Esophagus (tissue), 2 donors: ENCODE data around the gene LUC7L. TPM values are rescaled to one million over a fixed set of nuclear protein-coding genes. Genes with fewer than 3 reads are reported as not detected.
"Not testable (repeated sequence)": the region's sequence is repeated elsewhere in the genome, so short reads cannot be mapped to it uniquely, and the experiment has no call there.

ENCODE experiments used
- H3K27ac ChIP-seq, 2 donors: one replicate each; pipeline ENCODE4 v1.5.1; 2013; ENCODE audit warnings: low read depth in 2 of 2, mild to moderate bottlenecking in 2 of 2, inconsistent platforms in 1 of 2, low read length in 1 of 2, moderate library complexity in 1 of 2
- H3K27me3 ChIP-seq, 2 donors: one replicate each; pipeline ENCODE4 v1.6.1; 2013; ENCODE audit warnings: low read length in 2 of 2, control low read depth in 1 of 2, mild to moderate bottlenecking in 1 of 2; ENCODE audit not compliant: insufficient read depth in 2 of 2, control insufficient read depth in 1 of 2
- H3K36me3 ChIP-seq, 2 donors: one replicate each; pipeline ENCODE4 v1.6.1; 2013; ENCODE audit warnings: low read length in 1 of 2; ENCODE audit not compliant: control insufficient read depth in 2 of 2, insufficient read depth in 2 of 2
- H3K4me1 ChIP-seq, 2 donors: one replicate each; pipeline ENCODE4 v1.6.1; 2013; ENCODE audit warnings: low read length in 1 of 2; ENCODE audit not compliant: control insufficient read depth in 2 of 2, insufficient read depth in 2 of 2
- H3K4me3 ChIP-seq, 2 donors: one replicate each; pipeline ENCODE4 v1.5.1; 2013; ENCODE audit warnings: low read length in 2 of 2, mild to moderate bottlenecking in 2 of 2, low read depth in 1 of 2, moderate library complexity in 1 of 2
- H3K9me3 ChIP-seq, 2 donors: one replicate each; pipeline ENCODE4 v1.6.1; 2013; ENCODE audit warnings: mild to moderate bottlenecking in 2 of 2, low read depth in 1 of 2, low read length in 1 of 2, moderate library complexity in 1 of 2; ENCODE audit not compliant: control insufficient read depth in 2 of 2, insufficient read depth in 1 of 2
- WGBS, 2 donors: extraction: QIAGEN DNeasy Blood & Tissue Kit; methylation state at CpG; one replicate each; pipeline ENCODE4 v1.1.7; 2013; 5-methylcytosine and 5-hydroxymethylcytosine counted together
- polyA plus RNA-seq, 2 donors: library from polyadenylated mRNA; stranded (reverse); fragments of 200-250 nt; gene quantifications; one replicate each; pipeline ENCODE4 v1.2.3, GENCODE V29; 2013
- donor health status: healthy with polysubstance abuse.
- donor health status: Bipolar disorder and iron deficiency.

Gene LUC7L
- polyA plus RNA-seq, 2 donors, result 37.0 to 102 TPM

- H3K4me3 ChIP-seq, H3K27ac ChIP-seq, H3K27me3 ChIP-seq, H3K4me1 ChIP-seq, H3K9me3 ChIP-seq: not testable (repeated sequence)
- 96 to 97% methylated on average over 9 of the region's 9 CpGs for WGBS, 2 donors
- H3K36me3 ChIP-seq, result peaks cover 2 to 16% of the 10 kb centered on the region in 2 donors
Observed at GRCh38 chr16:204046-204445, 25.2 kb downstream of the LUC7L start.

DNA sequence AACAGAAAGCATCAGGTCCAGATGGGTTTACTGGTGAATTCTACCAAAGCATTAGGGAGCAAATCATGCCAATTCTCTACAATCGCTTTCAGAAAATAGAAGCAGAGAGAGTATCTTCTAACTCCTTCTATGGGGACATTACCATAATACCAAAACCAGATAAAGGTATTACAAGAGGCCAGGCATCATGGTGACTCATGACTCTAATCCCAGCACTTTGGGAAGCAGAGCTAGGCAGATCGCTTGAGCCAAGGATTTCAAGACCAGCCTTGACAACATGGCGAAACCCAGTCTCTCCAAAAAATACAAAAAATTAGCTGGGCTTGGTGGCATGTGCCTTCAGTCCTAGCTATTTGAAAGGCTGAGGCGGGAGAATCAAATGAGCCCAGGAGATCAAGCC lies 26.0 kb downstream of the LUC7L start:
- no peak overlapping the region for H3K4me3 ChIP-seq
- H3K9me3 ChIP-seq, result no peaks in the 10 kb centered on the region
- no peaks in the 10 kb centered on the region for H3K4me1 ChIP-seq
- no peaks in the 10 kb centered on the region for H3K27me3 ChIP-seq
- H3K36me3 ChIP-seq, result peaks cover 2 to 22% of the 10 kb centered on the region in 2 donors
- no peak overlapping the region for H3K27ac ChIP-seq
- WGBS, 2 donors, result 92 to 94% methylated on average over 4 of the region's 4 CpGs

GRCh38 chr16:200388-200787 lies 28.9 kb downstream of the LUC7L start:
- no peaks in the 10 kb centered on the region for H3K27me3 ChIP-seq
- no peak overlapping the region for H3K4me3 ChIP-seq
- H3K4me1 ChIP-seq, result no peaks in the 10 kb centered on the region
- no peaks in the 10 kb centered on the region for H3K9me3 ChIP-seq
- WGBS, 2 donors, result 93 to 96% methylated on average over 5 of the region's 5 CpGs
- H3K27ac ChIP-seq, result no peak overlapping the region
- H3K36me3 ChIP-seq, result peaks cover 3 to 25% of the 10 kb centered on the region in 2 donors

- Histone ChIP-seq H3K27ac (no peak overlapping the region), H3K9me3 (no peaks in the 10 kb centered on the region), H3K4me3 (no peak overlapping the region), H3K4me1 (no peaks in the 10 kb centered on the region), H3K27me3 (no peaks in the 10 kb centered on the region), H3K36me3 (peaks cover 14 to 49% of the 10 kb centered on the region in 2 donors)
- WGBS, 2 donors, result 93 to 98% methylated on average over 6 of the region's 6 CpGs
Observed at GRCh38 chr16:194516-194915, 34.7 kb downstream of the LUC7L start.

DNA sequence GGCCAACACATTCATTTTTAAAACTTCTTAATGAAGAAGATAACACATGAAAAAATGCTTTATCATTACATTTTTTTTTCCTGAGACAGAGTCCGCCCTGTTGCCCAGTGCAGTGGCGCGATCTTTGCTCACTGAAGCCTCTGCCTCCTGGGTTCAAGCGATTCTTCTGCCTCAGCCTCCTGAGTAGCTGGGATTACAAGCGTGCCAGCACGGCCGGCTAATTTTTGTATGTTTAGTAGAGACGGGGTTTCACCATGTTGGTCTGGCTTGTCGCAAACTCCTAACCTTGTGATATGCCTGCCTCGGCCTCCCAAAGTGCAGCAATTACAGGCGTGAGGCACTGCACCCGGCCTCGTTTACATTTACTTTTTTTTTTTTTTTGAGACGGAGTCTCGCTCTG lies 35.8 kb downstream of the LUC7L start:
- Histone ChIP-seq H3K4me1 (no peaks in the 10 kb centered on the region), H3K36me3 (peaks cover 17 to 48% of the 10 kb centered on the region in 2 donors), H3K4me3 (no peak overlapping the region), H3K9me3 (no peaks in the 10 kb centered on the region), H3K27ac (no peak overlapping the region), H3K27me3 (no peaks in the 10 kb centered on the region)
- WGBS, 2 donors, result 93 to 94% methylated on average over 14 to 15 of the region's 15 CpGs

DNA sequence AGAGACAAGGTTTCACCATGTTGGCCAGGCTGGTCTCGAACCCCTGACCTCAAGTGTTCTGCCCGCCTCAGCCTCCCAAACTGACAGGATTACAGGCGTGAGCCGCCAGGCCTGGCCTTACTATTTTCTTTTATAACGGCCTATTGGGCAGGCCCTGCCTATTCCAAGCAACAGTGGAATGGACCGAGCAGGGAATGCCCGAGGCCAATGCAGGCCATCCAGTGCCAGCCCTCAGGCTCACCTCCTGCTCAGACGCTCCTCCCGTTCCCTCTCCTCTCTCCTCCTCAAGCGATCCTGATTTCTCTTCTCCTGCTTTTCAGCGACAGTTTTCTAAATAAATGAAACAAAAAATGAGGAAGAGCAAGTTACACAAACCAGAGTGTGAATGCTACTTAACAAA lies 36.6 kb downstream of the LUC7L start:
- WGBS, 2 donors, result 90 to 94% methylated on average over 11 of the region's 11 CpGs
- peaks cover 17 to 47% of the 10 kb centered on the region in 2 donors for H3K36me3 ChIP-seq

GRCh38 chr16:191831-192230 lies 37.4 kb downstream of the LUC7L start:
- peaks cover 17 to 47% of the 10 kb centered on the region in 2 donors for H3K36me3 ChIP-seq
- H3K4me3 ChIP-seq, result no peak overlapping the region
- H3K27me3 ChIP-seq, result no peaks in the 10 kb centered on the region
- no peaks in the 10 kb centered on the region for H3K9me3 ChIP-seq
- no peaks in the 10 kb centered on the region for H3K4me1 ChIP-seq
- H3K27ac ChIP-seq, result no peak overlapping the region
- WGBS, 2 donors, result 85 to 93% methylated on average over 4 of the region's 4 CpGs

More for the DNA sequence above, 36.6 kb downstream of the LUC7L start:
- H3K9me3 ChIP-seq, result no peaks in the 10 kb centered on the region
- no peak overlapping the region for H3K4me3 ChIP-seq
- no peaks in the 10 kb centered on the region for H3K27me3 ChIP-seq
- no peaks in the 10 kb centered on the region for H3K4me1 ChIP-seq
- H3K27ac ChIP-seq, result no peak overlapping the region

DNA sequence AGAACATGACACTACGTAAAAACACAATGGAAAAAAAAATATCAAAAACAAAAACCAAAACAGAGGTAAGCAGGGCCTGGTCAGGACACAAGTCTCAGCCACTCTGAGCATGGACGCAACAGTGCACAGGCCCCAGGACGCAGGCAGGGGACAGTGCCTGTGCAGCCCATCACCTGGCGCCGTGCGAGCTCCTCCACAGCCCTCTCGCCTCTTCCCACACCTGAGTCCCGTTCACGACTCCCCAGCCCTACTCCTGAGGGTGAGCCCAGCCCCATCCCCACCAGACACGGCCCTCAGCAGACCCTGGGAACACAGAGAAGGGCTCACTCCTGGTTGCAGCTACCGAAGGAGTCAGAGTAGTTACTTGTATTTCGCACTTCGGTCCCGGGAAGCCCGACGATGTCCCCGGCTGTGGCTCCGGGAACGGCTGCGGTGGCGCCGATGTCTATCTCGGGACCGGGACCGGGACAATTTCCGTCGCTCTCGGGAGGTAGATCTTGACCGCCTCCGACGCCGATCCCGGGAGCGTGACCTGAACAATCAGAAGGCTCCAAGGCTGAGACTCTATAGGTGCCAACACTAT lies 39.6 kb downstream of the LUC7L start:
- Histone ChIP-seq H3K27ac (no peak overlapping the region), H3K4me3 (no peak overlapping the region), H3K36me3 (peaks cover 10 to 39% of the 10 kb centered on the region in 2 donors), H3K27me3 (no peaks in the 10 kb centered on the region), H3K9me3 (no peaks in the 10 kb centered on the region), H3K4me1 (no peaks in the 10 kb centered on the region)
- WGBS, 2 donors, result 94 to 95% methylated on average over 34 of the region's 34 CpGs

- H3K27me3 ChIP-seq, result no peaks in the 10 kb centered on the region
- H3K9me3 ChIP-seq, result no peaks in the 10 kb centered on the region
- 70 to 72% methylated on average over 8 of the region's 8 CpGs for WGBS, 2 donors
- no peak overlapping the region for H3K27ac ChIP-seq
- peaks cover 7 to 36% of the 10 kb centered on the region in 2 donors for H3K36me3 ChIP-seq
- H3K4me1 ChIP-seq, result no peaks in the 10 kb centered on the region
- H3K4me3 ChIP-seq, result no peak overlapping the region
Observed at GRCh38 chr16:188674-189073, 40.6 kb downstream of the LUC7L start.

- Histone ChIP-seq H3K4me1 (no peaks in the 10 kb centered on the region), H3K27ac (no peak overlapping the region), H3K27me3 (no peaks in the 10 kb centered on the region), H3K9me3 (no peaks in the 10 kb centered on the region), H3K36me3 (peaks cover 3 to 31% of the 10 kb centered on the region in 2 donors), H3K4me3 (no peak overlapping the region)
- WGBS, 2 donors, result 97% methylated on average over 8 of the region's 8 CpGs
Observed at GRCh38 chr16:187330-187729, 41.9 kb downstream of the LUC7L start.
